Left ventricle myocardium inferior (tissue), 1 donor: Measurements from ENCODE around the gene PTPN14. TPM values are rescaled to one million over a fixed set of nuclear protein-coding genes. Genes with fewer than 3 reads are reported as not detected.
"Not testable (repeated sequence)": the region's sequence is repeated elsewhere in the genome, so short reads cannot be mapped to it uniquely, and the experiment has no call there.

Experiments
- DNase-seq: peaks from one replicate; pipeline ENCODE4 v3.0.0-alpha.2; 2020
- H3K27ac ChIP-seq: fragments of 200-600 bp; replicated peaks from 2 replicates; pipeline ENCODE4 v1.8.0; 2021
- H3K27me3 ChIP-seq: fragments of 200-600 bp; 2 replicates; pipeline ENCODE4 v1.8.0; 2021; ENCODE audit warnings: low read depth
- H3K36me3 ChIP-seq: fragments of 200-600 bp; 2 replicates; pipeline ENCODE4 v1.8.0; 2021
- H3K4me1 ChIP-seq: fragments of 200-600 bp; 2 replicates; pipeline ENCODE4 v1.8.0; 2021
- H3K4me3 ChIP-seq: fragments of 200-600 bp; 2 replicates; pipeline ENCODE4 v1.8.0; 2021; ENCODE audit warnings: mild to moderate bottlenecking, moderate library complexity
- H3K9me3 ChIP-seq: fragments of 200-600 bp; replicated peaks from 2 replicates; pipeline ENCODE4 v1.8.0; 2021
- CTCF ChIP-seq: fragments of 200-600 bp; IDR thresholded peaks from 2 replicates; pipeline ENCODE4 v1.8.0; 2021; ENCODE audit warnings: antibody characterized with exemption, mild to moderate bottlenecking, borderline replicate concordance
- intact Hi-C: fragments of 100-400 bp; cut with micrococcal nuclease; formaldehyde crosslinking; loops from one replicate; pipeline ENCODE4 v1.11.0; 2022
- total RNA-seq: library from RNA; stranded (reverse); fragmentation: NEBNext Ultra II Directional; extraction: Animal tissue kit (Norgen Biotek cat#: 25700); gene quantifications from one replicate; pipeline ENCODE4 v1.2.1, GENCODE V29; 2021
- donor health status: DM: no; HTN: yes; CAD: no; lungs with severe emphysema.

The PTPN14 gene
- total RNA-seq, 1 donor from 2014 or later: 32.5 TPM

- Histone ChIP-seq H3K9me3 (peaks cover 6% of the 10 kb centered on the region), H3K4me1 (no peaks in the 10 kb centered on the region), H3K27me3 (no peaks in the 10 kb centered on the region), H3K36me3 (no peaks in the 10 kb centered on the region), H3K4me3 (no peak overlapping the region), H3K27ac (no peak overlapping the region)
- no peak for DNase-seq
- no peak for TF ChIP-seq CTCF
- intact Hi-C loops: loop anchor here (10.0 kb wide), 2 partner anchors 187 to 317 kb away; no protein-coding TSS in a partner anchor
Observed at GRCh38 chr1:214581785-214582184, 30.4 kb upstream of the PTPN14 start.

- Histone ChIP-seq H3K9me3 (peaks cover 24% of the 10 kb centered on the region), H3K27me3 (no peaks in the 10 kb centered on the region), H3K4me1 (no peaks in the 10 kb centered on the region), H3K4me3 (no peak overlapping the region), H3K27ac (no peak overlapping the region), H3K36me3 (peaks cover 4% of the 10 kb centered on the region)
- no peak for TF ChIP-seq CTCF
- intact Hi-C loops: no loop called here
- DNase-seq: no peak
Observed at GRCh38 chr1:214579183-214579582, 27.8 kb upstream of the PTPN14 start.

GRCh38 chr1:214576120-214576519, 24.7 kb upstream of the PTPN14 start:
- H3K4me3 ChIP-seq, H3K36me3 ChIP-seq, DNase-seq, intact Hi-C loops, H3K27me3 ChIP-seq, H3K4me1 ChIP-seq, H3K27ac ChIP-seq: not testable (repeated sequence)
- H3K9me3 ChIP-seq: peaks cover 24% of the 10 kb centered on the region

GRCh38 chr1:214574598-214575411, 23.4 kb upstream of the PTPN14 start:
- no peak for TF ChIP-seq CTCF
- H3K36me3 ChIP-seq: peaks cover 4% of the 10 kb centered on the region
- no peak for DNase-seq
- H3K27ac ChIP-seq: no peak overlapping the region
- H3K9me3 ChIP-seq: peaks cover 24% of the 10 kb centered on the region
- H3K27me3 ChIP-seq: no peaks in the 10 kb centered on the region
- intact Hi-C loops: no loop called here
- no peaks in the 10 kb centered on the region for H3K4me1 ChIP-seq
- no peak overlapping the region for H3K4me3 ChIP-seq

GRCh38 chr1:214573386-214574318, 22.2 kb upstream of the PTPN14 start:
- peaks cover 4% of the 10 kb centered on the region for H3K36me3 ChIP-seq
- TF ChIP-seq CTCF: no peak
- intact Hi-C loops: no loop called here
- no peak for DNase-seq
- no peaks in the 10 kb centered on the region for H3K4me1 ChIP-seq
- H3K9me3 ChIP-seq: peaks cover 24% of the 10 kb centered on the region
- no peak overlapping the region for H3K27ac ChIP-seq
- no peak overlapping the region for H3K4me3 ChIP-seq
- H3K27me3 ChIP-seq: no peaks in the 10 kb centered on the region
